GM23248 (cell line): ENCODE measurements around the gene ELMOD1. TPM values are rescaled to one million over a fixed set of nuclear protein-coding genes. Genes with fewer than 3 reads are reported as not detected.
A peak's percentile ranks its signal among the peaks of the same experiment; 100 is the strongest.

Experiments
- DNase-seq: peaks from one replicate; pipeline ENCODE4 v3.0.0-alpha.2; 2015
- H2AFZ ChIP-seq: fragments of 200-600 bp; sonication (generic); 2 replicates; pipeline ENCODE4 v1.6.1; 2016; ENCODE audit warnings: antibody characterized with exemption
- H3F3A ChIP-seq: fragments of 200-600 bp; sonication (generic); 2 replicates; pipeline ENCODE4 v1.6.1; 2016; ENCODE audit warnings: mild to moderate bottlenecking, antibody characterized with exemption, mixed run types; ENCODE audit not compliant: insufficient read depth
- H3K27ac ChIP-seq: fragments of 200-600 bp; sonication (generic); 2 replicates; pipeline ENCODE4 v1.5.1; 2016; ENCODE audit warnings: mild to moderate bottlenecking
- H3K27me3 ChIP-seq: fragments of 200-600 bp; sonication (generic); replicated peaks from 2 replicates; pipeline ENCODE4 v1.6.1; 2016; ENCODE audit warnings: mild to moderate bottlenecking; ENCODE audit not compliant: insufficient read depth
- H3K36me3 ChIP-seq: fragments of 200-600 bp; sonication (generic); 2 replicates; pipeline ENCODE4 v1.6.1; 2016; ENCODE audit warnings: low read depth, mild to moderate bottlenecking
- H3K4me1 ChIP-seq: fragments of 200-600 bp; sonication (generic); 2 replicates; pipeline ENCODE4 v1.6.1; 2016; ENCODE audit warnings: mild to moderate bottlenecking; ENCODE audit not compliant: insufficient read depth
- H3K4me2 ChIP-seq: fragments of 200-600 bp; sonication (generic); one replicate; pipeline ENCODE4 v1.6.1; 2016; ENCODE audit warnings: mild to moderate bottlenecking; ENCODE audit not compliant: unreplicated experiment
- H3K4me3 ChIP-seq: fragments of 200-600 bp; sonication (generic); 2 replicates; pipeline ENCODE4 v1.5.1; 2016; ENCODE audit warnings: mild to moderate bottlenecking
- H3K79me2 ChIP-seq: fragments of 200-600 bp; sonication (generic); 2 replicates; pipeline ENCODE4 v1.6.1; 2016; ENCODE audit warnings: mild to moderate bottlenecking; ENCODE audit not compliant: insufficient read depth
- H3K9ac ChIP-seq: fragments of 200-600 bp; sonication (generic); 2 replicates; pipeline ENCODE4 v1.6.1; 2016; ENCODE audit warnings: mild to moderate bottlenecking
- H3K9me2 ChIP-seq: fragments of 200-600 bp; sonication (generic); 2 replicates; pipeline ENCODE4 v1.6.1; 2016; ENCODE audit warnings: mixed run types, mild to moderate bottlenecking, moderate library complexity; ENCODE audit not compliant: insufficient read depth
- H3K9me3 ChIP-seq: fragments of 200-600 bp; sonication (generic); one replicate; pipeline ENCODE4 v1.6.1; 2017; ENCODE audit warnings: low read depth
- H4K20me1 ChIP-seq: fragments of 200-600 bp; sonication (generic); 2 replicates; pipeline ENCODE4 v1.6.0; 2016; ENCODE audit not compliant: insufficient read depth
- EZH2 ChIP-seq: fragments of 200-600 bp; sonication (generic); IDR thresholded peaks from 2 replicates; pipeline ENCODE4 v1.6.1; 2018; ENCODE audit warnings: antibody characterized with exemption, mild to moderate bottlenecking; ENCODE audit not compliant: insufficient read depth, poor library complexity, severe bottlenecking
- EZH2phosphoT487 ChIP-seq: fragments of 200-600 bp; sonication (generic); IDR thresholded peaks from 2 replicates; pipeline ENCODE4 v1.6.1; 2018; ENCODE audit warnings: antibody characterized with exemption, moderate library complexity, mild to moderate bottlenecking, low read depth; ENCODE audit not compliant: insufficient read depth
- WGBS, 2 experiments: methylation state at CpG; one replicate each; pipeline ENCODE4 v1.1.6; 2015 to 2017; ENCODE audit warnings: low lambda C conversion rate in 2 of 2, low coverage in 1 of 2; ENCODE audit errors: missing lambda C conversion rate in 2 of 2; 5-methylcytosine and 5-hydroxymethylcytosine counted together
- in situ Hi-C: fragments of 300-500 bp; cut with MboI; formaldehyde crosslinking; loops from 2 replicates; pipeline ENCODE4 v1.15.0; 2020
- polyA plus RNA-seq: library from polyadenylated mRNA; unstranded; fragments of >200 nt; fragmentation: Nextera tagmentation; extraction: Ambion mirVana; gene quantifications from 2 replicates; pipeline ENCODE4 v1.2.1, GENCODE V29; 2016
- total RNA-seq: library from RNA; depleted of rRNA; stranded (reverse); fragments of >200 nt; shearing (Covaris generic); gene quantifications from 2 replicates; pipeline ENCODE4 v1.2.3, GENCODE V29; 2014

ELMOD1 gene
- total and polyA plus RNA-seq, 2 experiments from 2014 or later = 0.51 TPM; not detected in 1

DNA sequence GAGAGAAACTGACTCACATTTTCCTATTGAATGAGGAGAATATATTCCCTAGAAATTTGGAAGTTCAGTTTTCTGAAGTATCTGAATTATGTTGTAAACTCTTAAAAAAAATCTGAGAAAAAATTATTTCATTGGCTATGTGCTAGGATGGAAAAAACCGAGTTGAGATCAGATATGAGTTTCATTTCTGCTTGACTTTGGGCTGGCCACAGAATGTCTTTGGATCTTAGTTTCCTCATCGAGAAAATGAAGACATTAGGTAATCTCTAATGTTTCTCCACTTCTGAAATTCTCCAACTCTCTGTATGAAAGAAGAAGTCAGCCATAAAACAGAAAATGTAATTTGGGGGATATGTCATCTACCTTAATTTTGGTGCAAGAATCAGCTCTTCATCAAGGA lies 92.1 kb downstream of the ELMOD1 start:
- Histone ChIP-seq H3K4me3 (no peak overlapping the region), H3K27ac (no peak overlapping the region), H4K20me1 (no peaks in the 10 kb centered on the region), H2AFZ (no peak overlapping the region), H3K9ac (no peak overlapping the region), H3F3A (no peaks in the 10 kb centered on the region), H3K4me2 (no peak overlapping the region), H3K79me2 (no peaks in the 10 kb centered on the region), H3K9me2 (no peaks in the 10 kb centered on the region), H3K9me3 (no peaks in the 10 kb centered on the region), H3K36me3 (no peaks in the 10 kb centered on the region), H3K4me1 (no peaks in the 10 kb centered on the region), H3K27me3 (no peaks in the 10 kb centered on the region; the same call in 1 of the 2 replicates)
- TF ChIP-seq EZH2 (no peak), EZH2phosphoT487 (no peak)
- in situ Hi-C loops = no loop called here
- 51 to 59% methylated on average over 2 of the region's 2 CpGs for WGBS, 2 experiments
- DNase-seq = no peak

DNA sequence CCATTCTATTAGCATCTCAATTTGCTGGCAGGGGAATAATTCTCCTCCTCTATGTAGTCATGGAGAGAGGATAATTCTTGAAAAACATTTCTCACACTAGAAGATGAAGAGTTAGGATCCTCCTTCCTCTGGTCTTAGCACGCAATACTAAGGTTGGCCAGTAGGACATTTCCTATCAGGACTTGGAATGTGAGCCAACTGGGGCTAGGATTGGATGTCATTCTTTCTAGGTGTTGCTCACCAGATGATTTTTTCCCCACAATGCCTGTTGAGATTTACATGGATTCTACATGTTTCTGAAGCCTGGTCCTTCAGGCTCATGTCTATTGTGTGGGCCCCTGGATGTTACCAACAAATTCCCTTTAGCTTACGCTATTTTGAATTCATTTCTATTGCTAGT lies 92.9 kb downstream of the ELMOD1 start:
- no peaks in the 10 kb centered on the region for H3K36me3 ChIP-seq
- H3K9ac ChIP-seq = no peak overlapping the region
- no peak for TF ChIP-seq EZH2phosphoT487
- TF ChIP-seq EZH2 = no peak
- no peaks in the 10 kb centered on the region for H3K9me2 ChIP-seq
- peak; percentile 32 for DNase-seq
- no peaks in the 10 kb centered on the region for H3K27me3 ChIP-seq
- H3K4me2 ChIP-seq = no peak overlapping the region
- no peak overlapping the region for H3K27ac ChIP-seq
- no peak overlapping the region for H3K4me3 ChIP-seq
- 93 to 97% methylated on average over 2 of the region's 2 CpGs for WGBS, 2 experiments
- no peaks in the 10 kb centered on the region for H3K4me1 ChIP-seq
- H3K79me2 ChIP-seq = no peaks in the 10 kb centered on the region
- H2AFZ ChIP-seq = no peak overlapping the region
- no peaks in the 10 kb centered on the region for H3K9me3 ChIP-seq
- H4K20me1 ChIP-seq = no peaks in the 10 kb centered on the region
- in situ Hi-C loops = no loop called here
- no peaks in the 10 kb centered on the region for H3F3A ChIP-seq

- WGBS, 2 experiments = 63 to 66% methylated on average over 6 of the region's 6 CpGs
- Histone ChIP-seq H3K27ac (no peak overlapping the region), H3K36me3 (no peaks in the 10 kb centered on the region), H3K4me2 (no peak overlapping the region), H2AFZ (no peak overlapping the region), H3K9me3 (no peaks in the 10 kb centered on the region), H4K20me1 (no peaks in the 10 kb centered on the region), H3K9me2 (no peaks in the 10 kb centered on the region), H3F3A (0 out of 2 replicates have a peak, but pooled peaks cover 12% of the 10 kb centered on the region), H3K79me2 (no peaks in the 10 kb centered on the region), H3K4me1 (peaks cover 13% of the 10 kb centered on the region), H3K4me3 (no peak overlapping the region), H3K9ac (no peak overlapping the region), H3K27me3 (no peaks in the 10 kb centered on the region)
- in situ Hi-C loops = no loop called here
- no peak for TF ChIP-seq EZH2
- no peak for TF ChIP-seq EZH2phosphoT487
- DNase-seq = no peak
Observed at GRCh38 chr11:107688322-107688918, 97.5 kb downstream of the ELMOD1 start.

GRCh38 chr11:107689317-107690202 lies 98.6 kb downstream of the ELMOD1 start:
- Histone ChIP-seq H3K27me3 (no peaks in the 10 kb centered on the region), H3F3A (0 out of 2 replicates have a peak, but pooled peaks cover 12% of the 10 kb centered on the region), H3K36me3 (no peaks in the 10 kb centered on the region), H3K4me1 (peaks cover 13% of the 10 kb centered on the region), H3K79me2 (no peaks in the 10 kb centered on the region), H3K4me2 (peak overlapping the region; percentile 19), H3K4me3 (0 out of 2 replicates have a peak overlapping the region, but pooled peaks have one; percentile 20), H3K9me3 (no peaks in the 10 kb centered on the region), H2AFZ (peak overlapping the region; percentile 19; the same call in 1 of the 2 replicates), H3K9ac (no peak overlapping the region), H3K27ac (no peak overlapping the region), H3K9me2 (no peaks in the 10 kb centered on the region), H4K20me1 (no peaks in the 10 kb centered on the region)
- DNase-seq = peak; percentile 88
- in situ Hi-C loops = loop anchor here (5.0 kb wide), 1 partner anchor 107 kb away; no protein-coding TSS in a partner anchor
- TF ChIP-seq EZH2phosphoT487 (no peak), EZH2 (no peak)
- WGBS, 2 experiments = 40 to 45% methylated on average over 11 of the region's 11 CpGs
